ENCODE results near the gene TNFSF13B.

Gene TNFSF13B

GRCh38 chr13:108352599-108352998 is 83.1 kb downstream of the TNFSF13B start:
- no peak for DNase-seq

- no peak for DNase-seq
These were observed 87.7 kb downstream of the TNFSF13B start for GRCh38 chr13:108357228-108357627.

Measured in stimulated activated CD4-positive, alpha-beta T cell treated with anti-CD3 and anti-CD28 coated beads, Interleukin-12 subunit alpha, Interleukin-12 subunit beta, amount 100 ng/mL, for 4 hours (primary cell).